Measurements from ENCODE around the gene METTL5. TPM values are rescaled to one million over a fixed set of nuclear protein-coding genes. Genes with fewer than 3 reads are reported as not detected.
A peak's percentile ranks its signal among the peaks of the same experiment; 100 is the strongest.

Gene METTL5
- total and polyA plus RNA-seq, 4 donors, result 29.2 to 59.0 (median 33.0) TPM

DNA sequence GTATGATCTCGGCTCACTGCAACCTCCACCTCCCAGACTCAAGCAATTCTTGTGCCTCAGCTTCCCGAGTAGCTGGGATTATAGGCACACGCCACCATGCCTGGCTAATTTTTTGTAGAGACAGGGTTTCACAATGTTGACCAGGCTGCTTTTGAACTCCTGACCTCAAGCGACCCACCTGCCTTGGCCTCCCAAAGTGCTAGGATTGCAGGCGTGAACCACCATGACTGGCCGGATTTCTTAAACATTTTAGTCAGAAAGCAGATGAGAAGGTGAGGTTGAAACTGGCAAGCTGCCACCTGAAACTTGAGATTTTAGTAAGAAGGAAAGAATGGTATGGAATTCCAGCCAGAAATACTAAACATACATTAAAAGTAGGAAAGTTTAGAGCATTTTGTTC, 59.2 kb downstream of the METTL5 start:
- H3K27ac ChIP-seq (ENCODE audit: low read depth in 1 of 2, low read length in 1 of 2), result no peak overlapping the region
- TF ChIP-seq, protein P1, sequence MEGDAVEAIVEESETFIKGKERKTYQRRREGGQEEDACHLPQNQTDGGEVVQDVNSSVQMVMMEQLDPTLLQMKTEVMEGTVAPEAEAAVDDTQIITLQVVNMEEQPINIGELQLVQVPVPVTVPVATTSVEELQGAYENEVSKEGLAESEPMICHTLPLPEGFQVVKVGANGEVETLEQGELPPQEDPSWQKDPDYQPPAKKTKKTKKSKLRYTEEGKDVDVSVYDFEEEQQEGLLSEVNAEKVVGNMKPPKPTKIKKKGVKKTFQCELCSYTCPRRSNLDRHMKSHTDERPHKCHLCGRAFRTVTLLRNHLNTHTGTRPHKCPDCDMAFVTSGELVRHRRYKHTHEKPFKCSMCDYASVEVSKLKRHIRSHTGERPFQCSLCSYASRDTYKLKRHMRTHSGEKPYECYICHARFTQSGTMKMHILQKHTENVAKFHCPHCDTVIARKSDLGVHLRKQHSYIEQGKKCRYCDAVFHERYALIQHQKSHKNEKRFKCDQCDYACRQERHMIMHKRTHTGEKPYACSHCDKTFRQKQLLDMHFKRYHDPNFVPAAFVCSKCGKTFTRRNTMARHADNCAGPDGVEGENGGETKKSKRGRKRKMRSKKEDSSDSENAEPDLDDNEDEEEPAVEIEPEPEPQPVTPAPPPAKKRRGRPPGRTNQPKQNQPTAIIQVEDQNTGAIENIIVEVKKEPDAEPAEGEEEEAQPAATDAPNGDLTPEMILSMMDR (IDR thresholded peaks at IDR 0.05; ENCODE audit: control extremely low read depth, extremely low read depth), result no peak
- no peak overlapping the region for H3K9ac ChIP-seq (ENCODE audit: insufficient read depth in 1 of 2, low read length in 2 of 2)
- no peak overlapping the region for H3K4me3 ChIP-seq
- H3K36me3 ChIP-seq (ENCODE audit: control insufficient read depth in 4 of 4, insufficient read depth in 4 of 4, low read length in 4 of 4), result no peaks in the 10 kb centered on the region
- peaks cover 0 to 23% (median 19%) of the 10 kb centered on the region in 3 donors for H3K27me3 ChIP-seq (ENCODE audit: control insufficient read depth in 3 of 3, insufficient read depth in 3 of 3, low read length in 2 of 3)
- no peak for ATAC-seq (ENCODE audit: insufficient read depth, low FRiP score)
- H3K4me1 ChIP-seq (ENCODE audit: control insufficient read depth in 5 of 5, insufficient read depth in 5 of 5, low read length in 5 of 5), result peaks cover 0 to 9% (median 4%) of the 10 kb centered on the region in 5 donors
- peaks cover 0 to 2% (median under 1%) of the 10 kb centered on the region in 4 donors for H3K9me3 ChIP-seq (ENCODE audit: control insufficient read depth in 4 of 4, insufficient read depth in 3 of 4, low read length in 3 of 4)
- peak in 1 of 3 donors; percentile 42 for DNase-seq
- WGBS, 2 donors, result 82 to 89% methylated on average over 6 of the region's 6 CpGs

DNA sequence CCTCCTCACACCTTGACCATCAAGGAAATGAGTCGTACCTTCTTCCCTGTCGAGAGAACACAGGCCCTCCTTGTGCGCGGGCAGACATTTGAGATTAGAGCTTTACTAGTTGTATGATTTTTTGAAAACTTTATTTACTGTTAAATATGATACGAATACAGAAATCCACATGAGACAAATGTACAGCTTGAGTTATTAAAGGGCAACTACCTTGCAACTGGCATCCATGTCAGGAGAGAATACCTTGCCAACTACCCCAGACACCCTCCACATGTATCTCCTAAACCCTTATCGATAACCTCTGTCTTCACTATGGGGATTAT, 62.8 kb downstream of the METTL5 start:
- DNase-seq (no peak), ATAC-seq (ENCODE audit: insufficient read depth, low FRiP score) (no peak)
- H3K27ac ChIP-seq (ENCODE audit: low read depth in 1 of 2, low read length in 1 of 2), result no peak overlapping the region
- TF ChIP-seq, protein P1 (IDR thresholded peaks at IDR 0.05; ENCODE audit: control extremely low read depth, extremely low read depth), result no peak
- WGBS, 2 donors, result 69 to 94% methylated on average over 6 of the region's 6 CpGs
- H3K27me3 ChIP-seq (ENCODE audit: control insufficient read depth in 3 of 3, insufficient read depth in 3 of 3, low read length in 2 of 3), result no peaks in the 10 kb centered on the region
- H3K9me3 ChIP-seq (ENCODE audit: control insufficient read depth in 4 of 4, insufficient read depth in 3 of 4, low read length in 3 of 4), result peaks cover 0 to 2% (median 0%) of the 10 kb centered on the region in 4 donors
- no peaks in the 10 kb centered on the region for H3K4me1 ChIP-seq (ENCODE audit: control insufficient read depth in 5 of 5, insufficient read depth in 5 of 5, low read length in 5 of 5)
- no peaks in the 10 kb centered on the region for H3K36me3 ChIP-seq (ENCODE audit: control insufficient read depth in 4 of 4, insufficient read depth in 4 of 4, low read length in 4 of 4)
- H3K4me3 ChIP-seq, result no peak overlapping the region
- H3K9ac ChIP-seq (ENCODE audit: insufficient read depth in 1 of 2, low read length in 2 of 2), result no peak overlapping the region

Other genes starting within 250 kb of the METTL5 start
- 10 to 100 TPM; 40.9 to 56.1 TPM for gene PPIG, start 240.6 kb downstream of the METTL5 start, total RNA-seq
- gene PPIG, start 240.6 kb downstream of the METTL5 start, polyA plus RNA-seq, result 10 to 100 TPM; 26.2 to 55.5 TPM
- gene CFAP210, start 130.5 kb downstream of the METTL5 start, total RNA-seq, result 1 to 10 TPM; 3.3 to 7.2 TPM
- gene CFAP210, start 130.5 kb downstream of the METTL5 start, polyA plus RNA-seq, result 1 to 10 TPM; 1.2 to 3.3 TPM
- gene PHOSPHO2, start 130.4 kb downstream of the METTL5 start, total RNA-seq, result 10 to 100 TPM in 1 of 2 donors, 1 to 10 TPM in 1; 3.6 to 12.6 TPM
- 1 to 10 TPM; 1.9 to 2.1 TPM for gene PHOSPHO2, start 130.4 kb downstream of the METTL5 start, polyA plus RNA-seq
- gene KLHL23, start 91.1 kb downstream of the METTL5 start, total RNA-seq, result 10 to 100 TPM in 1 of 2 donors, 1 to 10 TPM in 1; 6.8 to 37.7 TPM
- gene KLHL23, start 91.1 kb downstream of the METTL5 start, polyA plus RNA-seq, result 1 to 10 TPM; 3.5 to 6.1 TPM
- gene SSB, start 26.0 kb downstream of the METTL5 start, total RNA-seq, result 100 to 1,000 TPM in 1 of 2 donors, 10 to 100 TPM in 1; 62.1 to 116 TPM
- gene SSB, start 26.0 kb downstream of the METTL5 start, polyA plus RNA-seq, result 10 to 100 TPM; 58.0 to 80.6 TPM
- gene UBR3, start 2.5 kb upstream of the METTL5 start, total RNA-seq, result 100 to 1,000 TPM in 1 of 2 donors, 10 to 100 TPM in 1; 35.9 to 137 TPM
- 10 to 100 TPM in 1 of 2 donors, 1 to 10 TPM in 1; 9.5 to 15.5 TPM for gene UBR3, start 2.5 kb upstream of the METTL5 start, polyA plus RNA-seq

Data from lung (tissue), 12 donors.